ENCODE data around the gene TXNRD3. TPM values are rescaled to one million over a fixed set of nuclear protein-coding genes. Genes with fewer than 3 reads are reported as not detected.
"Not testable (repeated sequence)": the region's sequence is repeated elsewhere in the genome, so short reads cannot be mapped to it uniquely, and the experiment has no call there.

TXNRD3 gene
- total RNA-seq, 1 donor from 2014 or later = 10.7 TPM

DNA sequence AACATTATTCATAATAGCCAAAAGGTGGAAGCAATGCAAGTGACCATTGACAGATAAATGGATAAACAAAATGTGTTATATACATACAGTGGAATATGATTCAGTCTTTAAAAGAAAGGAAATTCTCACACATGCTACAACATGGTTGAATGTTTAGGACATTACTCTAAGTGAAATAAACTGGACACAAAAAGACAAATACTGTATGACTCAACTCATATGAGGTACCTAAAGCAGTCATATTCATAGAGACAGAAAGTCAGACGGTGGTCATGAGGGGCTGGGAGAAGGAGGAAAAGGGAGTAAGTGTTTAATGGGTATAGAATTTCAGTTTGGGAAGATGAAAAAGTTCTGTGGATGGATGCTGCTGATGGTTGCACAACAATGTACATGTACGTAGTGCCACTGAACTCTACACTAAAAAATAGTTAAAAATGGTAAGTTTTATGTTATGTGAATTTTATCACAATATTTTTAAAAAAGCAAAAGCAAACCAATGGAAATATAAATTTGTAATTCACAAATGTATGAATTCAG lies 5.3 kb downstream of the TXNRD3 start:
- no peak for ATAC-seq
- DNase-seq (ENCODE audit: low spot score) = no peak

DNA sequence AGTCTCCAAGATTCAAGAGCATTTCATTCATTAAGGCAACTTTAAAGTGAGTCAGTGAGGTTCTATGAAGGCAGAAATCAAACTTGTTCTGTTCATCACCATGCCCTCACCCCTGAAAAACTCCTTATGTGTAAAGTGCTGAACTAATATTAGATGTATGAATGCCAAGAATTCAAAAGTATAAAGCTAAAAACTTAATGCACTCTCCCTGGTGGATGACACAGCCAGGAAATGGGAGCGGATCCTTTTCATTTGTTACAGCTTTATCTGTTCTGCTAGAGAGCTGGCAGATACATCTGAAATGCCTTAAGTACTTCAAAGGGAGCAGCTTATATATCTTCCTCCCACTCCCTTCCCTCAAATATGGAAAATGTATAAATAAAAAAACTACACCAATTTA lies 8.2 kb downstream of the TXNRD3 start:
- ATAC-seq (no peak), DNase-seq (ENCODE audit: low spot score) (no peak)

DNA sequence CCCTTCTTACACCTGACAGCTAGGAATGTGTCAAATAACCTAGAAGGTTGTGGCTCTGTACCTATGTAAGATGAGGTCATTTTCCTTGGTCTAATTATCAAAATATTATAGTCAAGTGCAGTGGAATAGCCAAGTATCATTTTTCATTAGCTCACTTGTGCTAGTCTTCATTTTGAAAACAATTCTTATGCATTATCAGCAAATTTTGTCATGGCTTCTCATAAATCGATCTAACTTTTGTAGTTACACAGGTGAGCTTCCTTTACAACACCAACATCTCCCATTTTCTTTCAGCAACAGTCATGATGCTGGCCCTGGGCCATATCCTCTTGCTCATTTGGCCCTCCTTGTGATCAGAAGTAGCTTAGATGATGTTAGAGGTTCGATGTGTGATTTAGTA lies 10.3 kb downstream of the TXNRD3 start:
- DNase-seq (ENCODE audit: low spot score) (no peak), ATAC-seq (no peak)

DNA sequence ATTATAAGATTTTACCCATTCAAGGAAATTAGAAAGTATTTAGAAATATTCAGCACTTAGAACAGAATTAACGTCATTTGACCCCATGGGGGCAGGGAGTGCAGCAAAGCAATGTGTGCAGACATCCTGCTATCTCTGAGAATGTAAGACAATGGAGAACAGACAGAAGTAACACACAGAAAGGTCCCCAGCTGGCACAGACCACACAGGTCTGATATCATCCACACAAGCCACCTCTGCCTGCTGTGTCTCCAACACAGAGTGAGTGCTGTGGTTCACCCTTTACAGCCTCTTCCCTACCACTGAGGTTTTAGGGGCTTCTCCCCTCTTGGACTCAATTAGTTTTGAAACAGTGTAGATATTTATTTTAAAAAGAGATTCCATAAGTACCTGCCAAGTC lies 16.1 kb downstream of the TXNRD3 start:
- DNase-seq (ENCODE audit: low spot score) (no peak), ATAC-seq (no peak)

DNA sequence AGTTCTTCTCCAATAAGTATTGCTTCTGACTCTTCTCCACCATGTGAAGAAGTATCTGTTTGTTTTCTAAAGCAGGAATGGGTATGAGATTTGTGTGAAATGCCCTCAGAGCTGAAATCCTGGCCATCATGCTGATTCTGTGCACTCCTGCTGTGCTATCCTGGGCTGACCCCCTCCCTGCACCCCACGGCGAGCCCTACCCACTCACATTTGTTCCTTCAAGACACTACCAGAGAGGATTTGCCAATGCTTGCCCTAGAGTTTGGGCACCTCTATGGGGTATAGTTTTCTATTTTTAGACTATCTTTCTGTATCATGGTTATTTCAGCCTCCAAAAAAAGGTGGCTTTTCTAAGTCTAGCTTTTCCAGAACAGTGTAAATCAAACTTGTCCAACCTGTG lies 18.5 kb downstream of the TXNRD3 start:
- no peak for ATAC-seq

DNA sequence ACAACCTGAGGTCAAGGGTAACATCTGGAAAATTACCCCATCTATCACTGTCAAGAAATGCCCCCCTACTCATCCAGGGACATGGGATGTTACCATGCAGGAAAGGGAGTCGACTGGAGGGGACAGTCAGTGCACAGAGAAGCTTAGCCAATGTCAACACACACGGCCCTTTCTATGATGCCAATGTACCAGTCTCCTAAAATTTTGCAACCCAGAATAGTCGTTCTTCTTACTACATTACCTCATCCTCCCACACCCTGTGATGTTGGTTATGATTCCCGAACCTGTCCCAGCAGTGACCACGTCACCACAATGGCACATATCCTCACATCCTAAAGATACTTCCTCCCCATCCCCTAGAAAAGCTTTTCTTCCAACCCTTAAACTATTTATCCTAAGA lies 20.1 kb downstream of the TXNRD3 start:
- ATAC-seq = peak; percentile 56
- DNase-seq (ENCODE audit: low spot score) = no peak

More for the DNA sequence above, 18.5 kb downstream of the TXNRD3 start:
- no peak for DNase-seq (ENCODE audit: low spot score)

DNA sequence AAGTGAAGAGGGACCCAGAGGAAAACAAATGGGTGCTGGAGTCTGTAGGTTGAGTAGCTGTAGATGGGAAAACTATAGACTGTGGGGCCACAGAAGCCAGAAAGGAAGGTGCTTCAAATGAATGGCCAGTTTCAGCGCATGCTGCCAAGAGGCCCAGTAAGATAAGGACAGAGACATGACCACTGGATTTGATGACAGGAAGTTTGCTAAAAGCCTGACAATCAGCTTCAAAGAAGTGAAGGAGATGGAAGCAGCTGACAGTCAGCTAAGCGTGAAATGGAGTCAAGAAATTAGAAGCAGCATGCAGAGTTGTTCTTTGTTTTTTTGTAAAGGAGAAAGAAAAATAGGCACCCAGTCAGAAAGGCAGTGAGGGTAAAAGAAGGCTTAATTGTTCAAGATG lies 24.9 kb downstream of the TXNRD3 start:
- ATAC-seq (no peak), DNase-seq (ENCODE audit: low spot score) (no peak)

DNA sequence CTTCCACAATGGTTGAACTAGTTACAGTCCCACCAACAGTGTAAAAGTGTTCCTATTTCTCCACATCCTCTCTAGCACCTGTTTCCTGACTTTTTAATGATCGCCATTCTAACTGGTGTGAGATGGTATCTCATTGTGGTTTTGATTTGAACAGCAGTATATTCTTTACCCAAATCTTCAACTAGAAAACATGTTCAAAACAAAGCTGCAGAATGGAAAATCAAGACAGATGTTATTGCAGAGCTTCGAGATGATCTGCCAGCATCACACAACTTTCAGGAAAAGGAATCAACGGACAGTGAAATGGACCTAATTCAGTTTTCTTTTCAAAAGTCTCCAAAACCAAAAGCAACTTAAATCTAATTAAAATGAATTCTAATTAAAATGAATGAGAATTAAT lies 29.2 kb downstream of the TXNRD3 start:
- ATAC-seq; DNase-seq (ENCODE audit: low spot score): not testable (repeated sequence)

DNA sequence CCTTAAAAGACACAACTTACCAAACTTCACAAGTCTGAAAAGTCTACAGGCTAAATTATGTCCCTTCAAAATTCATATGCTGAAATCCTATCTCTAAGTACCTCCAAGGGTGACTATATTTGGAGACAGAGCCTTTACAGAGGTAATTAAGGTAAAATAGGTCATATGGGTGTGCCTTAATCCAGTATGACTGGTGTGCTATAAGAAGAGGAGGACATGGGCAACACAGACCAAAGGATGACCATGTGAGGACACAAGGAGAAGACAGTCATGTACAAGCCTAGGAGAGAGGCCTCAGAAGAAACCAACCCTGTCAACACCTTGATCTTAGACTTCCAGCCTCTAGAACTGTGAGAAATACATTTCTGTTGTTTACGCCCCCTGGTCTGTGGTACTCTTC lies 32.2 kb downstream of the TXNRD3 start:
- ATAC-seq (no peak), DNase-seq (ENCODE audit: low spot score) (no peak)

DNA sequence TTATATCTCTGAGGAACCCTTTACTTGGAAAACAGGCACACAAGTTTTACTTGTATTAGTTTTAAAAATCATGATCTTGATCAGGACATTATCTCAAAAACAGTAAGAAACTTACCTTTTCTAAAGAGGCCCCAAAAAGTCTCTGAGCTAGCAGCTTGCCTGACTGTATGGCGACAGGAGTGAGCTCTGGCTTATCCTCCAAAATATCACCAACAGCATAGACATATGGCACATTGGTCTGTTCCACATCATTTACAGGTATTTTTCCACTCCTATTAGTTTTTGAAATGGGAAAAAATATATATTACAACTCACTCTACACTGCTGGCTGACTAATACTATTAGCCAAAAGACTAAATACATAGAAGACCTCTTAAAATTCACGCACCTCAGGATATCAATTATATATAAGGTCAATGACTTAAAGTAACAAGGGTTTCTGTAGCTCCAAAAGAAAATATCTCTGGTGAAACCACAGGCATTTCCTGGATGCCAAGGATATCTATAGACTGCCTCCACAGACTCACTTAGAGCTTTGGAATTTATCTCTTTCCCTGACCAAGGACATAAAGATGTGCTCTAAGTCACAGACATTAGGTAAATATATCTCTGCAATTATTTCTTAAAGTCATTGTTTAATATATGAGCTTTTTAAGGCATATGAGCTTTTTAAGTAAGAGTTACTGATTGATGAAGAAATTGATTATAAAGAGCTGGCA lies 33.1 kb downstream of the TXNRD3 start:
- ATAC-seq = no peak
- DNase-seq (ENCODE audit: low spot score) = no peak

DNA sequence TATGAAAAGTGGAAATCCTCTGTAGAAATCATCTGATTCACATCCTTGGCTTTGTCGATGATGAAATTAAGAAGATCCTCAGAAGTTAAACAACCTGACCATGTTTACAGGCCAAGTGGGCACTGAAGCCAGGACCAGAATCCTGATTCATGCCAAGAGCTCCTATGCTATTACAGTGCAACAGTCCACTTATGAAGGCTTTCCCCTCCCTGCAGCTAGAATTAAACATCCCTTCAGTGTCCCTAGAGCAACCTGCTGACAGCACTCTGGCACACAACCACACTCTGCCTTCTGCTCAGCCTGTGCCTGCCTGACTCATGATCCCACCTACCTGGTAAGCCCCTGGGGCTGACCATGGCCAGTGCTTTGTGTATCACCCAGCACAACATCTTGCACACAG lies 33.8 kb downstream of the TXNRD3 start:
- ATAC-seq = no peak
- DNase-seq (ENCODE audit: low spot score) = no peak

DNA sequence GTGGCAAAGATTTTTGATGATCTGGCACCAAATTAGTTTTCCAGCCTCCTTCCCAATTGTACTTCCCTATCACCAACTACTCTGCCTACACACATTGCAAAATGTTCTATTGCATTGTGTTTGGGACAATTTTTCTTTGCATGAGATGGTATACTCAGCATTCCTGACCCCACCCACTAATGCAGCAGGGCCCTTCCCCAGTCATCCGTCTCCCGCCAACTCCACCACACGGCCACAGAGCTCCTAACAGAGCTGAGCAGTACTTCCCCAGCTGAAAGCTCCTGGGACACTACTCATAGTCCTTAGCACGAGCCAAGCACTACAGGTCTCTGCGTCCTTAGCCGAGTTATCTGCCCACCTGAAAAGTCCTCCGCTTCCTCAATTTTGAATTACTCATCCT lies 34.2 kb downstream of the TXNRD3 start:
- no peak for ATAC-seq
- no peak for DNase-seq (ENCODE audit: low spot score)

DNA sequence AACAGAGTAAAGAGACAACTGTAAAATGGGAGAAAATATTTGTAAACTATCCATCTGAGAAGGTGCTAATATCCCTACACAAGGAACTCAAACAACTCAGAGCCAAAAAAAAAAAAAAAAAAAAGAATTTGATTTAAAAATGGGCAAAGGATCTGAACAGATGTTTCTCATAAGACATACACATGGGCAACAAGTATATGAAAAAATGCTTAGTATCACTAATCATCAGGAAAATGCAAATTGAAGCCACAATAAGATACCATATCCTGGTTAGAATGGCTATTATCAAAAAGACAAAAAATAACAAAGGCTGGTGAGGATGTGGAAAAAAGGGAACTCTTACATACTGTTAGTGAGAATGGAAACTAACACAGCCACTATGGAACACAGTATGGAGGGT lies 36.2 kb downstream of the TXNRD3 start:
- no peak for ATAC-seq

DNA sequence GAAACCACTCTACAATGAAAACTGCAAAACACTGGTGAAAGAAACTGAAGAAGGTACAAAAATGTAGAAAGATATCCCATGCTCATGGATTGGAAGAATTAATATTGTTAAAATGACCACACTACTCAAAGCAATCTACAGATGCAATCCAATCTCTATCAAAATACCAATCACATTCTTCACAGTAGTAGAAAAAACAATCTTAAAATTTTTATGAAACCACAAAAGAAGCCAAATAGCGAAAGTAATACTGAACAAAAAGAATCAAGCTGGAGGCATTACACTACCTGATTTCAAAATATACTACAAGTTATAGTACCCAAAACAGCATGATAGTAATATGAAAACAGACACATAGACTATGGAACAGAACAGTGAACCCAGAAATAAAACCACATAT lies 36.9 kb downstream of the TXNRD3 start:
- DNase-seq (ENCODE audit: low spot score) (no peak), ATAC-seq (no peak)

More for the DNA sequence above, 36.2 kb downstream of the TXNRD3 start:
- no peak for DNase-seq (ENCODE audit: low spot score)

DNA sequence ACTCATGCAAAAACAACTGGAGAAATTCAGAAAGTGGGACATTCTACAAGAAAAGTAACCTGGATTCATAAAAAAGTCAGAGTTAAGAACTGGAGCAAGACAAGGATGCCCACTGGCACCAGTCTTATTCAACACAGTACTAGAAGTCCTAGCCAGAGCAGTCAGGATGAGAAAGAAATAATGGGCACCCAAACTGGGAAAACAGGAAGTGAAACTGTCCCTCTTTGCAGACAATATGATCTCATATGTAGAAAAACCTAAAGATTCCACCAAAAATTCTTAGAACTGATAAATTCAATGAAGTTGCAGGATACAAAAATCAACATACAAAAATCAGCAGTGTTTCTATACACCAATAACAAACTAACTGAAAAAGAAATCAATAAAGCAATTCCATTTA lies 37.4 kb downstream of the TXNRD3 start:
- DNase-seq (ENCODE audit: low spot score) = no peak
- no peak for ATAC-seq

DNA sequence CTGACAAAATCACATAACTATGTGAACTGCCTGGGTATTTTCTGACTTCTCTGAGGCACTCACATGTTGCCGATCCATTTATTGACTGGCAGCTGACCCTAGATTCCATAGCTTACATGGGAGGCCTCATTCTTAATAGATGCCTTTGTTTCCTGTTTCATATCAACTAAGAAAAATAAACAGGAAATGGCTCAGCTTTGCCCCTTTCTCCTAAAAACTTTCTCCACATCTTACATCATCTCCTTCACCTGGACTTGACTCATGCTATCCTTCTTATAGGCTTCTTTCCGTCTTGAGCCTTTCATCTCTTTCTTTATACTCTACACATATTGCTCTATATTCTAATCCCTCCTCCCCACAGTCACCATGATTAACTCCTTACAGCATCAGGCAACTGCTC lies 38.0 kb downstream of the TXNRD3 start:
- ATAC-seq = no peak
- DNase-seq (ENCODE audit: low spot score) = no peak

DNA sequence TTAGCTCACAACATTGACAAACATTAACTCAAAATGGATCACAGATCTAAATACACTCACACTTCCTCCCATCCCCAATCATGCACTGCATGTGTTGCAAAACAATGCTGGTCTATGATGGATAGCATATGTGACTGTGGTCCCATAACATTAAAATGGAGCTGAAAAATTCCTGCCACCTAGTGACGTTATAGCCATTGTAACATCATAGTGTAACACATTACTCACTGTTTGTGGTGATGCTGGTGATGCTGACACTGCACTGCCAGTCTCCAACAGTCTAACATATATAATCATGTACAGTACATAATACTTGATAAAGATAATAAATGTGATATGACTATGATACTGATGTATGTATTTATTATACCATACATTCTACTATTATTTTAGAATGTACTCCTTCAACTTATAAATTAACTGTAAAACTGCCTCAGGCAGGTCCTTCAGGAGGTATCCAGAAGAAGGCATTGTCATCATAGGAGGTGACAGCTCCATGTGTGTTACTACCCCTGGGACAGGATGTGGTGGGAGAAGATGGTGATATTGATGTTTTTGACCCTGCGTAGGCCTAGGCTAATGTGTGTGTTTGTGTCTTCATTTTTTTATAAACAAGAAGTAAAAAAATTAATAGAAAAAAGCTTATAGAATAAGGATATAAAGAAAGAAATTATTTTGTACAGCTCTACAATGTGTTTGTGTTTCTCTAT lies 41.3 kb downstream of the TXNRD3 start:
- ATAC-seq (no peak), DNase-seq (ENCODE audit: low spot score) (no peak)

DNA sequence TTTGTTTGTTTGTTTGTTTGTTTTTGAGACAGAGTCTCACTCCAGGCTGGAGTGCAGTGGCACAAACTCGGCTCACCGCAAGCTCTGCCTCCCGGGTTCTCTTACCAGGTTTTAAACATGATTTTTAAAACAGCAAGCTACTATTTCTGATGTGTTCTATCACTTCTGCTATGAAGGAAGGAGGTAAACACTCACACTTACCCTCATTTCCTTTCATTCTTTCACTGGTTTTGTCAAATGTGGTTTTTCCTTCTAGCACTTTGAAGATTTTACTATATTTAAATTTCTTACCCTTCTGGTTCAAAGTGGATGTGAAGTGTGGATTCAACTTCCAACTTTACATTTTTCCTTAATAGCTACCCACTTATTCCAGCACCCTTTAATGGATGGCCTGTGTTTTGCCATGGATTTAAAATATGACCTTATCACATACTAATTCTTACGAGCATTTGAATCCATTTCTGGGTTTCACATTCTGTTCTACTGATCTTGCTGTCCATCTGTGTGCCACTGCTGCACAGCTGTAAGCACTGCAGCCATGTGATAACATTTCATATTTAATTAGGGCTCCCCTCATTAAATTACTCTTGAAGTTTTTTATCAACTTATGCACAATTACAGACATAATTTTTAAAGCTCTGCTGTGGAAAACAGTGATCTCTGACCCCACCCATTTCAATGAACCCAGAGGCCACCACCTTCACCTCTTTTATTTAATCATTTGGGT lies 42.3 kb downstream of the TXNRD3 start:
- ATAC-seq (no peak), DNase-seq (ENCODE audit: low spot score) (no peak)

DNA sequence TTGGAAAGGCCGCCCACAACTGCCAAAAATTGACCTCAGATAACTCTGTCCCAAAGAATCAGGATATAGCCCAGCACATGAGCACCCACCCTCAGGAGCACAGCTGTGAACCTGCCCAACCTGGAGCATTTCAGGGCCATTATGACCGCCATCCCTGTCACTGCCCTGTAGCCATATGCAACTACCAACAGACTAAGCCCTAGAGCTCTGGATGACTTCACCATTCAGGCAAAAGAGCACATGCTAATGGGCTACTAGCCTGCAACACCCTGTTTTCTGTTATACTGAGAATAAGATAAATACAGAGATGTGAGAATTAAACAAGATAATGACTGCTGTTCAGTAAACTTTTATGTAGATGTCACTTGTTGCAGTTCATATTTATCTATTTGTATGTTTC lies 45.0 kb downstream of the TXNRD3 start:
- ATAC-seq = no peak
- no peak for DNase-seq (ENCODE audit: low spot score)

DNA sequence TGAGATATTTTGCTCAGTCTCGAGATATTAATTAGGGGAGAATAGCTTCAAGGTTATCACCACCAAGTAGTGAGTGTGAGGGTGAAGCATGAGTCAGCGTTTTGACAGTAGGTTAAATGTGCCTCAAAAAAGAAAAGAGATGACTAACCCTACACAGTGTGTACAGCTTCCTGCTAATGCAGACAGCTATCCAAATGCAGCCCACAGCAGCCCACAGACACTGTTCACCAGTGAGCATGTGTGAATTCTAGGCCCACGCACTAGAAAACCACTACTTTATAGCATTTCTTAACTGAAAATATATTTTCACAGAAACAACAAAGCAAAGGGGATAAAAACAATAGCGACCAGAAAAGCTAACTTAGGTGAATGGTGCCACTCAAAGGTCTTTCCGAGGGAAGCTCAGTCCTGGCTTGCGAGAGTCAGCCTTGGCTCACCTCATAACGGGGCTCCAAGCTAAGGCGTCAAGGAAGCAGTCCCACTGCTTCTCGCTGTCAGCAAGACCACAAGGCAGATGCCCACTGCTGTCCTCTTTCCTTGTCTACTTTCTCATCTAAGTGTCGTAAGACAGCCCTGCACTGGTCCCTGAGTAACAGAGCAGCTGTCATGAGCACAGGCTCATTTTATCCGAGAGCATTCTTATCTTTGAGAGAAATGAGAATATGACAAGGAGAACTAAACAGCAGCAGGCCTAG lies 47.6 kb downstream of the TXNRD3 start:
- no peak for ATAC-seq
- DNase-seq (ENCODE audit: low spot score) = no peak

DNA sequence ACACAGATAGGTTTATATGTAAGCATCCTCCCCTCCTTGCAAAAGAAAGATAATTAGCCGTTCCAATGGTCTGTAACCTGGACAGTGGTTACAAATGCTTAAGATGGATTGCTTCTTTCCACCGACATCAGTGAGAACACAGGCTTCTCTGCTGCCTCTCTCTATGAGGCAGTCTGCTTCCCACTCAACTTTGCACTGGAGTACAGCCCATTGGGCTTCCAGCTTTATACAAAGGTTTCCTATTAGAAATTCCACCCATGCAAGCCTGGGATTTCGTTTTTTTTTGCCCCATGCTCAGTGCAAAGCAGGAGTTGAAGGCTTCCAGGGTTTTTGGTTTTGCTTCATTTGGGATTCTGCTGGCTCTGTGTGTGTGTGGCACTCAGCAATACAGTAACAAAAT lies 48.9 kb downstream of the TXNRD3 start:
- DNase-seq (ENCODE audit: low spot score) (no peak), ATAC-seq (no peak)
